GM19372 (cell line): ENCODE results near the gene TMEM179B.
"Not testable (repeated sequence)": the region's sequence is repeated elsewhere in the genome, so short reads cannot be mapped to it uniquely, and the experiment has no call there.

Experiments used
- ATAC-seq: cut with Tn5 transposase; IDR thresholded peaks from one replicate; pipeline ENCODE4 v1.9.1; 2021; ENCODE audit warnings: mild to moderate bottlenecking, low read depth, moderate library complexity; ENCODE audit not compliant: unreplicated experiment

The TMEM179B gene, protein sequence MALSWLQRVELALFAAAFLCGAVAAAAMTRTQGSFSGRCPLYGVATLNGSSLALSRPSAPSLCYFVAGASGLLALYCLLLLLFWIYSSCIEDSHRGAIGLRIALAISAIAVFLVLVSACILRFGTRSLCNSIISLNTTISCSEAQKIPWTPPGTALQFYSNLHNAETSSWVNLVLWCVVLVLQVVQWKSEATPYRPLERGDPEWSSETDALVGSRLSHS

DNA sequence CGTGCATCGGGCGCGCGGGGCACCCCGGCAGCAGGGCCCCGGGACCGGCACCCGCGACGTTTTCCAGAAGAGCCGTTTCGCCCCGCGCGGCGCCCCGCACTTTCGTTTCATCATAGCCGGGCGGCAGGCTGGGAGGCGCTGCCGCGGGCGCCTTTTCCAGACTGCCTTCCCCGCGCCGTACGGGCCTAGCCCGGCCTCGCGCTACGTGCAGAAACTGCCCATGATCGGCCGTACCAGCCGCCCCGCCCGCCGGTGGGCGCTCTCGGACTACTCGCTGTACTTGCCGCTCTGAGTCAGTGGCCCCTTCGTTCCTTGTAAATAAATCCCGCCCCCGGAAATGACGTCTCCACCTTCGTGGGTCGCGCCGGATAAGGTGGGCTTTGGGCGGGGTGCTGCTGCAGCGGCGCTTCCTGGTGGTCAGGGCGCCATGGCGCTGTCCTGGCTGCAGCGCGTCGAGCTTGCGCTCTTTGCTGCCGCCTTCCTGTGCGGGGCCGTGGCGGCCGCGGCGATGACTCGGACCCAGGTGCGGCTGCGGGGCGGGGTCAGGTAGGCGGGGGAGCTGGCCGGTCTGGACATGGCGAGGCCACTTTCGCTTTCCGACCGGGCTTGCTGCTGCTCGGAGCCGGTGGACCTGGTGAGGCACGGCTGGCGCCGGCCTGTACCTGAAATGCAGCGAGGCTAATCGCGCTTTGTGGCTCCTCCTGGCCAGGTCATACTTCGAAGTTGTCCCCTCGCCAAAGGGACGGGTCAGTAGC, at the start of gene TMEM179B:
TMEM179B (plus strand) TSS at position 398 of the 755 bp plus-strand sequence; CDS start at position 428, 30 bp downstream.
- ATAC-seq: peak; percentile 59

DNA sequence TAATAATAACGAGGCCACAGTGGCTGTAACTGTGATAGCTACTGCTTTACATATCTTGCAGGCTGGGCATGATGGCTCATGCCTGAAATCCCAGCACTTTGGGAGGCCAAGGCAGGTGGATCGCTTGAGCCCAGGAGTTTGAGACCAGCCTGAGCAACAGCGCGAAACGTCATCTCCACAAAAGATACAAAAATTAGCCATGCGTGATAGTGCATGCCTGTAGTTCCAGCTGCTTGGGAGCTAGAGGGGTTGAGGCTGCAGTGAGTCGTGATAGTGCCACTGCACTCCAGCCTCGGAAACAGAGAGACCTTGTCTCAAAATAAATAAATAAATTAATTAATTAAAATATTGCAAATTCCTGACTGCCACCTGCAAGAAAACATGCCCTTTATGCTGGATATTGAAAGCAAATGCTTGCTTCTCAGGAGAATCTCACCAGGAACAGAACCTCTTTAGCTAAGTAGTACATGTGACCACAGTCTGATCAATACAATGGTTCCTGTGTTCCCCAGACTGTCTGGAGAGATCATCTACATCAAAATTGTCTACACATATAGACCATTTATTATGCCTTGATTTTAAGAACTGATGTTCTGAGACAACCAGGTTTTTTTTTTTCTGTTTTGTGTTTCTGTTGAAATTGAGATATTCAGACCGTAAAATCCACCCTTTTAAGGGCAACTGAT, 39.6 kb upstream of the TMEM179B start:
- no peak for ATAC-seq

DNA sequence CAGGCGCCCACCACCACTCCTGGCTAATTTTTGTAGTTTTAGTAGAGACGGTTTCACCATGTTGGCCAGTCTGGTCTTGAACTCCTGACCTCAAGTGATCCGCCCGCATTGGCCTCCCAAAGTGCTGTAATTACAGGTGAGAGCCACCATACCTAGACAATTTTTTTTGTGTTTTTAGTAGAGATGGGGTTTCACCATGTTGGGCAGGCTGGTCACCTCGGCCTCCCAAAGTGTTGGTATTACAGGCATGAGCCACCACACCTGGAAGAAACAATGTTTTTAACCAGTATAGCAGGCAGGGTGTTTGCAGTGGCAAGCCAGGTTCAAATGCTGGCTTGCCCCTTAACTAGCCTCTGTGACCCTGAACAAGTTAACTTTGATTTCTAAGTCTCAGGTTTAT, 37.3 kb upstream of the TMEM179B start:
- ATAC-seq: not testable (repeated sequence)

DNA sequence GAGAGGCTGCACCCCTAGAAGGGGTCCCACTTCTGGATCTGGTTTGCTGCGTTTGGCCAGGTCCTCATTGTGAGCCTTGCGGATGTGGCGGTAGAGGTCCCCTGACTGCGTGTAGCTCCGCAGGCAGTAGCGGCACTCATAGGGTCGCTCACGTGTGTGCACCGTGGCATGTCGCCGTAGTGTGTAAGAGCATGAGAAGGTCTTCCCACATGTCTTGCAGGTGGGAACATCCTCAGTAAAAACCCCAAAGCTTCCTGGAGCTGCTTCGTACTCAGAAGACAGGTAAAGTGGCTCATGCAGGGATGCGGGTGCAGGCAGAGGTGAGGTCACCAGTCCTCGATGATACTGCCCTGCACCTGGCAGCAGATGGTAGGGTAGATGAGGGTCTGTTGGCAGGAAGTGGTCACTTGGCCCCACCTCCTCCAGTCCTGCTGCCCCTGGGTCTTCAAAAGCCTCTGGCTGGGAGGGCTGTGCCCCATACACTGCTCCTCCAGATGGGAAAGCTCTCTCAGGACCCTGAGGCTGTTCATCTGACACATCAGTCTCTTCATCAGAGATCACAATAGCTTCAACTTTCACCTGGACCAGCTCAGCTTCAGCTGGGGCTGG, 34.9 kb upstream of the TMEM179B start:
- no peak for ATAC-seq

DNA sequence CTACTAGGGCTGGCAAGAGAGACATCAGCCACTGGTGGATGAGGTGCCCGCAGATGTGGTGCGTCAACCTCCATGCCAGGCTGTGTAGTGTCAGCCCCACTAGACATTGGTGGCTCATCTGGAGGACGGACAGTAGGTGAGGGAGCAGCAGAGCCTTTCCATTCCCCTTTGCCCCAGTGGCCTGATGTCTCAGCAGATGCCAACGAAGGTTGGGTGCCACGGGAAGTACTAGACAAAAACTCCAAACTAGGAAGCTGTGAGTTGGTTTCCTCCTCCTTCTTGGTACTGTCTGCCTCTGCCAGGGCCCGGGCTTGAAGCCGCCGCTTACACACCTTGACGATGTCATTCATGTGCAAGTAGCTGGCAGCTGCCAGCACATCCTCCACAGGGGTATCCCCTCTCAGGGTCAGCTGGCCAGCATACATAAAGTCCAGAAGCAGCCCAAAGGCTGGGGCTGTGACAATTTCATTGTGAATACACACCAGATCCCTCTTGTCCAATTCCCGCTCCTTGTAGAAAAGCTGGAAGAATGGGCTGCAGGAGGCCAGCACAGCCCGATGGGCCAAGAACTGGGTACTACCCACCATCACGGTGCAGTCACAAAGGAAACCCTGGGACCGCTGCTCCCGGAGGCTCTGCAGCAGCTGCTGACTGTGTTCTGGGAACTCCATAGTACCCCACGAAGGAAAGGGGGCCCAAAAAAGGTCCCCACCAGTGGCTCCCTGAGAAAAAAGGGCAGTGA, 34.0 kb upstream of the TMEM179B start:
- no peak for ATAC-seq

DNA sequence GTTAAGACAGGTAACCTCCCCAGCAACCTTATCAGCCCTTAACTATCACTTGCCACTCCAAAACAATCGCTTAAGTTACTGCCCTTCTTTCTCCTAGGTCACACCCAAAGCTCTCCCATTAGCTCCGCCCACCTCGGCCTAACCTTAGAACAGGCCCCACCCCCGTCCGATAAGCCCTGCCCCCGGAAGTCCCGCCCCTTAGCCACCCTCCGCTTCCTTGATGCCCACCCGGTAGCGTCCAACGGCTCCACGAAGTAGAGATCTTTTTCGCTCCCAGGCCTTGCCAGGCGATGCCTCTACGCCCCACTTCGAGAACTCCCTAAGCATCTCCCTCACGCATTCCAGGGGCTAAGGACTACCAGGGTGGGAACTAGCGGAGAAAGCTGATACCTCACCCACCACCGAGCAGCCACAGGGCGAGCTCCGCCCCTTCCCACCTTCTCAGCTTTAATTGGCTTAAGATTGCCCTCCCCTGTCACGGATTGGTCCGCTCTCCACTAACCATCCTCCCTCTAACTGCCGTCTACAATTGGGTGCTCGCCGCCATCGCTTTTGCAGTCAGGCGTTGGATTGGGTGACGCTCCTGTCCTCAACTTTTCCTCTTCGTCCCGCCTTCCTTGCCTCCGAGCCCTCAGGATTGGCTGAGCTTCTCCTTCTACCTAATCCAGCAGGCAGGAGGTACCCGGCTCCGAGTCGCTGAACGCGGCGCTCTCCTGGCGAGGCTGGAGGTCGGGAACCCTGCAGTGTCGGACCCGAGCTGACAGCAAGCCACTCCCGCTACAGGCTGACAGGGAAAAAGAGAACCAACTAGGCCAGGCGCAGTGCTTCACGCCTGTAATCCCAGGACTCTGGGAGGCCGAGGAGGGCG, 33.2 kb upstream of the TMEM179B start, which contains the start of gene ZBTB3:
ZBTB3 (minus strand) TSS at position 425 of the 868 bp plus-strand sequence. CDS start 496 bp downstream, outside the sequence.
- peak; percentile 97 for ATAC-seq

DNA sequence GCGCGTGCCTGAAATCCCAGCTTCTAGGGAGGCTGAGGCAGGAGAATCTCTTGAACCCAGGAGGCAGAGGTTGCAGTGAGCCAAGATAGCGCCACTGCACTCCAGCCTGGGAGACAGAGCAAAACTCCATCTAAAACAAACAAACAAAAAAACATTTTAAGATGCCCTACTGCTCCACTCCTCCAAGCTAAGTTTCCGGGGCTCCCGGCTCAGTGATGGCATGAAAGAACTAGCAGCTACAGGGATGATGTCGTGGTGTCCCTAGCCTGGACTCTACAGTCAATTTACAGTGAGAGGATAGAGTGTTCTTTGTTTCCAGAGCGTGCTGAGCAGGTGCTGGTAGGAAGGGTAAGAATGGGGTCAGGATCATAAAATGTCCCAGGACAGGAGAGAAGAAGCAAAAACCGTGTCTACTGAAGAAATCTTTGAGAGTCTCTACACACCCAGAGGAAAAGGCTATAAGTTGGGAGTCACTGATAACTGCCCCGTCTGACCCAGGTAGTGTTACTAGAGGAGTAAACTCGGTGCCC, 32.1 kb upstream of the TMEM179B start:
- ATAC-seq: no peak

DNA sequence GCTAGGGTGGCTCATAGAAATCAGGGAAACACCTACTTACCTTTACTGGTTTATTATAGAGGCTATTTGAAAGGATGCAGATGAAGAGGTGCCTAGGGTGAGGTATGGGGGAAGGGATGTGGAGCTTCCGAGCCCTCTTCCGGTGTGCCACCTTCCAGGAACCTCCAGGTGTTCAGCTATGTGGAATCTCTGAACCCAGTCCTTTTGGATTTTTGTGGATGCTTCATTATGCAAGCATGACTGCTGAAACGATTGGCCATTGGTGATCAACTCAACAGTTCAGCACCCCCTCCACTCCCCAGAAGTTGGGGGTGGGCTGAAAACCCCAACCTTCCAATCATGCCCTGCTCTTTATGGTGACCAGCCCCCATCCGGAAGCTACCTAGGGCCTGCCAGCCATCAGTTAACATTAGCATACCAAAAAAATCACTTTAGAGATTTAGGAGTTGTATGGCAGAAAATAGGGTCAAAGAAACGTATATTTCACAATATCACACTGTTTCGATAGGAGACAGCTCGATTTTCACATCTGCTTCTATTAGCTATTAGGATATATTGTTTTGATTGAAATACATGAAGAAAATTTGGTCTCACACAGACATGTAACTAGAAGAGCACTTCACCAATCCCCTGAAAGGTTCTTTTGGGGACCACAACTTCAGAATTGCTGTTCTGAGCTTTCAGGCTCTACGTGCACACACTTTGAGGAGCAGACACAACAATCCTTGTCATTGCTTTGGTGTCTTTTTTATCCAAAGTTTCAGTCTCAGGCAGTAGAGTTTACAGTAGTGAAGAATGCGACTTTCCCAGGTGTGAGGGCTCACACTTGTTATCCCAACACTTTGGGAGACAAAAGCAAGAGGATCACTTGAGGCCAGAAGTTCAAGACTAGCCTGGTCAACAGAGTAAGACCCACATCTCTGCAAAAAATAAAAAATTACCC, 29.1 kb upstream of the TMEM179B start:
- no peak for ATAC-seq

DNA sequence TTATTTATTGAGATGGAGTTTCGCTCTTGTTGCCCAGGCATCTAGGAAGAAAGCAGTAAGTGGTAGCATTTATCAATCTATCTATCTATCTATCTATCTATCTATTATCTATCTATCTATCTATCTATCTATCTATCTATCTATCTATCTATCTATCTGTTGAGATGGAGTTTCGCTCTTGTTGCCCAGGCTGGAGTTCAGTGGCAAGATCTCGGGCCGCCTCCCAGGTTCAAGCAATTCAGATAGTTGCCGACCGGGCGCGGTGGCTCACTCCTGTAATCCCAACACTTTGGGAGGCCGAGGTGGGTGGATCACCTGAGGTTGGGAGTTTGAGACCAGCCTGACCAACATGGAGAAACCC, 26.4 kb upstream of the TMEM179B start:
- not testable (repeated sequence) for ATAC-seq

DNA sequence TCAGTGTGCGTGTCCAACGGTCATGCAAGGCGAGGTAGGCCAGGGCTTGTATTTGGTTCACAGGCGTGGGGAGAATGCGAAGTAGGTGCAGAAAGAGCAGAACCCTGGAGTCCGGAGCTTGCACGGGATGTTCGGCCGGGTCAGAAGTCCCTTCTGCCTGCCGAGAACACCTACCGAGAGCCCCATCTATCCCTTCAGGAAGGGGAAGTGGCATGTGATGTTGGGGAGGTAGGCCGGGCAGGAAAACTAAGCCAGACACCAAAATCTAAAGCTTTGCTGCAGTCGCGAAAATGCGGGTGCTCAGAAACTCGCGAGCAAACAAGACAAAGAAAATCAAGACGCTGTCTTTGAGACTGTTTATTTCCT, 16.4 kb upstream of the TMEM179B start:
- ATAC-seq: peak; percentile 2

DNA sequence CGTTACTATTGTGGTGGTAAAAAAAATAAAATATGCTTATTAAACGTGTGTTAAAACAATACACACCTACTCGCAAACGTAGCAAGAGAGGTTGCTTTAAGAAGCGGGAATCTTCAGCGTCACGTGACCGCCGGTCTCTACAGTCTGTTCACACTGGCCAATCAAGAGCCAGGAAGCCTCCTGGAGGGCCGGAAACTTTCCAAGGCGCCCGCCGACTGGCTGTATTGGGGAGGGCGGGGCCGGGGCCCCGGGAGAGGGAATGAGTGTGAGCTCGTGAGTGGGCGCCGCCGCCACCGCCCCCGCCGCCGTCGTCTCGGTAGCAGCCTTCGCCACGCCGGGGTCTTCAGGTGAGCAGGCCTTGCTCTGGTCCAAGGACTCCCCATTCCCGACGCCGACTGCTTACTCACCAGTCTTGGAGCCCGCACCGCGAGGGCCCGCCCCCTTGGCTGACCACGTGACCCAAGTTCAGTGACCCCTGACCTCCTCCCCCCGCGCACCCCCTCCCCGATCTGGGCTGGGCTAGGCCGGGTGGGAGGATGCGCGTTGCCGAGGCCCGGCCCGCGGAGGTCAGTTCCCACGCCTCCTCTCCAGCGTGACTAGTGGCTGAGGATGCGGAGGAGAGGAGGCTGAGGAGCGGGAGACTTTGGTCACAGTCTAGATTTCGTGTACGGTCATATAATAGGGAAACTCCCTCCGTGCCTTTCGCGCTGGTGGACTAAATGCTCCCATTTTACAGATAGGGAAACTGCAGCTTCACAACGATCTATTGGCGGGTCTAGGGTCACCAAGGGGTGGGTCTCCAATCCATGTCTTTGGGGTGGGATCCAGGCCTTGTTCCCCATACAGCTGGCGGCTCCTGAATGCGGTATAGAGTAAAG, 15.8 kb upstream of the TMEM179B start, which contains the start of gene TAF6L:
TAF6L (plus strand) TSS at position 253 of the 878 bp plus-strand sequence. CDS start 4,388 bp downstream, outside the sequence.
- peak; percentile 79 for ATAC-seq

DNA sequence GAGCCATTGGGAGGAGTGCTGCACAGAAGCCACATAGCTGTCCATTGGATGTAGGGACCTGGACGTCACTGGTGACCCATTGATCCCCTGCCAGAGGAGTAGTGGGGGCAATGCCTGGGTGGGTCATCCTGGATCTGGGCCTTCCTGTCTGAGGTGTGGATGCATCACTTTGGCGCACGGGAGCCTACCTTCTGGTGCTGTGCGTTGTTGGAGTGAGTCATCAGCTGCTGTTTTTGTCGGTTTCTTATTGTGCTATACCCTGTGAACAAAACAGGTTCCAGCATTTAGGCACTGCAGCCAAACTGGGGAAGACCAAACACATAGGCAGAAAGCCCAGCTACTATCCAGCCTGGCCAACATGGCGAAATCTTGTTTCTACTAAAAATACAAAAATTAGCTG, 12.8 kb upstream of the TMEM179B start:
- no peak for ATAC-seq

DNA sequence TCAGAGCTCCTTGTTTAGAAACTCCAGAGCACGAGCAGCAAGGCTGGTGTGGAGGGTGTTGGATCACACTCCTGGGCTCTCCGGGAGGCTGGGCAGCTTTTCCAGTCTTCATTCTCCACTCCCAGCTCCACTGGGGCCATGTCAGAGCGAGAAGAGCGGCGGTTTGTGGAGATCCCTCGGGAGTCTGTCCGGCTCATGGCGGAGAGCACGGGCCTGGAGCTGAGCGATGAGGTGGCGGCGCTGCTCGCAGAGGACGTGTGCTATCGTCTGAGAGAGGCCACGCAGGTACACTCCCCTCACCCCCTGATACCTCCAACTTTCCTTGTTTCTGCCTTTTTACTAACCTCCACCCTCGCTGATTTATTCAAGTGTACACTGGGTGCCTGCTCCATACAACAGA, 11.6 kb upstream of the TMEM179B start:
- no peak for ATAC-seq

DNA sequence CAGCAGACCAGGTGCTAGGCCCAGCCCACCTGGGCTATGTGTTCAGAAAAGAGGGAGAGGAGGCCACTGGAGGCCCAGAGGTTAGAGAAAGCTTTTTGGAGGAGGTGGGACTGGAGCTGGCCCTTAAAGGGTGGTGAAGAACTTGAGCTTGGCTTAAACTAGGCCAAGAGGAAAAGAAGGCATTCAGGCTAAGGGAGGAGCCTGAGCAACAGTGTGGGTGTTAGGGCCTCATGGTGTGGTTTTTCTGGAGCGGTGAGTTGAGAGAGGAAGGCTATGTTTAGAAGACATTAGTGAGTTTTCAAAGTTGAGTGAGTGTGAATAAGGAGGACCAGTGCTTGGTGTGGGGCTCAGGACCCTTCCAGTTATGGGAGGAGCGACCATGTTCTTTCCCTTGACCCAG, 9.8 kb upstream of the TMEM179B start:
- ATAC-seq: no peak

DNA sequence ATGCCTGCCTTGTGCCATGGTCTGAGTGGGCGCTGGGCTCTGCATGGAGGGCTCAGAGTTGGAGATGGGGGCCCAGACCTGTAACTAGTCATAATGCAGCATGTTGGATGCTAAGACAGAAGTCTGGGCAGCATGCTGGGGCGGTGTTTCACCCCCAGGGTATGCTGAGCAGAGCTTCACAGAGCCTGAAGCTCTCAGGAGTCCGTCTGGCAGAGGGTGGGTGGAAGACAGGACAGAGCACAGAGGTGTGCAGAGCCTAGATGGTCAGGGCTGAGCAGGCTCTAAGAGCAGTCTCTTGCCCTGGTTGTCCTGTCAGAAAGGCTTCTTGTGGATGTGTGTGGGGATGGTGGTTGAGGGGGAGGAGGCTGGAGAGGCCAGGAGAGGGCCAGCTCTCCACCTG, 8.8 kb upstream of the TMEM179B start:
- no peak for ATAC-seq

DNA sequence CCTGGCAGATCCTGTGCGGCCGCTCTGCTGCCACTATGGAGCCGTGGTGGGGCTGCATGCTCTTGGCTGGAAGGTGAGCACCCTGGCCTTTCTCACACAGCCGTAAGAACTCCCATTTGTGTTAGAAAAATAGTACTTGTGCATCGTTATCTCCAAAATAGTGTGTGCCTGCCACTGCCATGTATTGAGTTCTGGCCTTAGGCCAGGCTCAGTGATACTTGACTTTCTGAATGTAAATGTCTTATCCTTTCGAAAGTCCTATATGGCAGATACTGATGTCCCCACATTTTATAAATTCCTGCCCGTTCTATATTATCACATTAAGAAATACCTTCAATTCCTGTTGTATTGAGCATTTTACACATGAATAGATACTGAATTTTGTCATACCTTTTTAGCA, 4.4 kb upstream of the TMEM179B start:
- ATAC-seq: no peak
